Transverse colon (tissue), 4 donors: ENCODE data around the gene DMRTB1. TPM values are rescaled to one million over a fixed set of nuclear protein-coding genes. Genes with fewer than 3 reads are reported as not detected.

Experiments used
- DNase-seq: peaks from one replicate; pipeline ENCODE4 v3.0.0-alpha.2; 2019
- H3K27ac ChIP-seq, 4 donors: fragments of 200-600 bp; sonication (generic); 2 replicates each; pipeline ENCODE4 v1.5.1; 2016 to 2018; ENCODE audit warnings: inconsistent platforms in 4 of 4
- H3K27me3 ChIP-seq: fragments of 200-600 bp; sonication (generic); 2 replicates; pipeline ENCODE4 v1.5.1; 2017; ENCODE audit warnings: inconsistent platforms
- H3K36me3 ChIP-seq, 4 donors: fragments of 200-600 bp; sonication (generic); 2 replicates each; pipeline ENCODE4 v1.5.1; 2017 to 2019; ENCODE audit warnings: inconsistent platforms in 4 of 4
- H3K4me1 ChIP-seq, 4 donors: fragments of 200-600 bp; sonication (generic); 2 replicates each; pipeline ENCODE4 v1.5.1; 2017 to 2020; ENCODE audit warnings: inconsistent platforms in 4 of 4
- H3K4me3 ChIP-seq, 4 donors: fragments of 200-600 bp; sonication (generic); 1 replicate in 1 of 4; 2 replicates in 3 of 4; pipeline versions ENCODE4 v1.5.1 to v1.6.1; 2017 to 2019; ENCODE audit warnings: inconsistent platforms in 4 of 4
- H3K9me3 ChIP-seq, 2 donors: fragments of 200-600 bp; sonication (generic); 2 replicates each; pipeline ENCODE4 v1.5.1; 2017 to 2019; ENCODE audit warnings: inconsistent platforms in 2 of 2
- EP300 ChIP-seq: sonication (generic); formaldehyde crosslinking; IDR thresholded peaks from one replicate; pipeline ENCODE4 v1.6.1; 2017; ENCODE audit warnings: antibody characterized with exemption, low read depth
- POLR2A ChIP-seq: fragments of 450-650 bp; IDR thresholded peaks from one replicate; pipeline ENCODE4 v1.6.1; 2016; ENCODE audit warnings: antibody characterized with exemption, mild to moderate bottlenecking, moderate library complexity
- POLR2AphosphoS5 ChIP-seq, 3 donors: sonication (generic); formaldehyde crosslinking; IDR thresholded peaks; one replicate each; pipeline ENCODE4 v1.6.1; 2016; ENCODE audit warnings: antibody characterized with exemption in 3 of 3
- WGBS, 2 donors: methylation state at CpG; one replicate each; pipeline ENCODE4 v1.1.5; 2018; ENCODE audit warnings: low coverage in 1 of 2; 5-methylcytosine and 5-hydroxymethylcytosine counted together
- in situ Hi-C, 4 donors: fragments of 200-750 bp; cut with MboI; loops; one replicate each; pipeline versions ENCODE4 v1.15.0 to v1.15.1; 2017; ENCODE audit warnings: low sequenced_read_pairs in 3 of 4, low pct_ligation_motif_present in 1 of 4, low pct_unique_long_range_greater_than_20kb in 1 of 4
- intact Hi-C: fragments of 100-400 bp; cut with DNase I; formaldehyde crosslinking; loops from one replicate; pipeline ENCODE4 v1.15.1; 2023; ENCODE audit warnings: low total_unique reads
- total RNA-seq, 4 donors: library from RNA; depleted of rRNA; stranded (reverse); fragments of >200 nt; gene quantifications; one replicate each; pipeline ENCODE4 v1.1.0, GENCODE V29; 2016
- TF ChIP-seq, protein P1 (sequence below), 5 experiments: fragments of 200-600 bp in 3 of 5; fragments of 450-650 bp in 2 of 5; sonication (generic) in 3 of 5; IDR thresholded peaks; 1 replicate in 2 of 5; 2 replicates in 3 of 5; pipeline ENCODE4 v1.5.1; 2016 to 2017; ENCODE audit warnings: antibody characterized with exemption in 5 of 5, inconsistent platforms in 3 of 5, mild to moderate bottlenecking in 2 of 5, moderate library complexity in 1 of 5

DMRTB1 gene
- total RNA-seq, 4 donors from 2014 or later, result not detected

DNA sequence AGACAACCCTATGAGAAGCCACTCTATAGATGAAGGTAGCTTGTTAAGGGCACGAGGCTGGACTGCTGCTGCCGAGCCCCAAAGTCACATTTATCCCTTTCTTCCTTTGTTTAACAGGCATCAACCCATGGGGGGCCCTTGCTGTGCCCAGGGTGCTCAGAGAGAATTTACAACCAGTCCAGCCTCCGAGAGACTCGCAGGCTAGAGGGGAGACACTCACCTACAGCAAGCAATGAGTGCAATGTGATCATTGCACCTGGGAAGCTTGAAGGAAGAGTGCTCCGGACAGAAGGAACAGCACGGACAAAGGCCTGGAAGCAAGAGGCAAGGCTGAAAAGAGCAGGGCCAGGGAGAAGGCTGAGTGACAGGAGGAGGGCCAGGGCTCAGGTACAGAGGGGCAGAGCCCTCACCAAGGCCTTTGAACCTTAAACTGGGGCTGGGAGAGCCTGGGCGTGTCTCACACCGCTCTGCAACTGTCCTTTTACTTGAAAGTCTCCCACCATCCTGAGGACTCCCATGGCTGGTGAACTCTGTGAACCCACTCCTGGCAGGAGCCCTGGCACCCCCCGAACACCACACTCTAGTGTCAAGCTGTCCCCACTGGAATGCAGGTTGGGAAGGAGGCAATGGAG is 27.3 kb downstream of the DMRTB1 start:
- DNase-seq, result no peak
- H3K27ac ChIP-seq, result no peak overlapping the region
- in situ Hi-C loops, result loop anchor here (5.0 to 25.0 kb wide), 4 partner anchors 198 to 276 kb away; no protein-coding TSS in a partner anchor
- H3K4me3 ChIP-seq, result no peak overlapping the region
- intact Hi-C loops, result loop anchor here (5.0 kb wide), 1 partner anchor 106 kb away; no protein-coding TSS in a partner anchor
- no peaks in the 10 kb centered on the region for H3K36me3 ChIP-seq
- WGBS, 2 donors, result 72% methylated on average over 9 of the region's 9 CpGs; no CpG with 5 or more reads in 1 of the 2 donors
- no peak for TF ChIP-seq POLR2AphosphoS5 (IDR thresholded peaks at IDR 0.05)
- TF ChIP-seq POLR2A, result no peak
- TF ChIP-seq EP300, result no peak
- TF ChIP-seq, protein P1, sequence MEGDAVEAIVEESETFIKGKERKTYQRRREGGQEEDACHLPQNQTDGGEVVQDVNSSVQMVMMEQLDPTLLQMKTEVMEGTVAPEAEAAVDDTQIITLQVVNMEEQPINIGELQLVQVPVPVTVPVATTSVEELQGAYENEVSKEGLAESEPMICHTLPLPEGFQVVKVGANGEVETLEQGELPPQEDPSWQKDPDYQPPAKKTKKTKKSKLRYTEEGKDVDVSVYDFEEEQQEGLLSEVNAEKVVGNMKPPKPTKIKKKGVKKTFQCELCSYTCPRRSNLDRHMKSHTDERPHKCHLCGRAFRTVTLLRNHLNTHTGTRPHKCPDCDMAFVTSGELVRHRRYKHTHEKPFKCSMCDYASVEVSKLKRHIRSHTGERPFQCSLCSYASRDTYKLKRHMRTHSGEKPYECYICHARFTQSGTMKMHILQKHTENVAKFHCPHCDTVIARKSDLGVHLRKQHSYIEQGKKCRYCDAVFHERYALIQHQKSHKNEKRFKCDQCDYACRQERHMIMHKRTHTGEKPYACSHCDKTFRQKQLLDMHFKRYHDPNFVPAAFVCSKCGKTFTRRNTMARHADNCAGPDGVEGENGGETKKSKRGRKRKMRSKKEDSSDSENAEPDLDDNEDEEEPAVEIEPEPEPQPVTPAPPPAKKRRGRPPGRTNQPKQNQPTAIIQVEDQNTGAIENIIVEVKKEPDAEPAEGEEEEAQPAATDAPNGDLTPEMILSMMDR (IDR thresholded peaks at IDR 0.05), result no peak
- H3K9me3 ChIP-seq, result no peaks in the 10 kb centered on the region
- H3K4me1 ChIP-seq, result no peaks in the 10 kb centered on the region
- peaks cover 52% of the 10 kb centered on the region for H3K27me3 ChIP-seq

DNA sequence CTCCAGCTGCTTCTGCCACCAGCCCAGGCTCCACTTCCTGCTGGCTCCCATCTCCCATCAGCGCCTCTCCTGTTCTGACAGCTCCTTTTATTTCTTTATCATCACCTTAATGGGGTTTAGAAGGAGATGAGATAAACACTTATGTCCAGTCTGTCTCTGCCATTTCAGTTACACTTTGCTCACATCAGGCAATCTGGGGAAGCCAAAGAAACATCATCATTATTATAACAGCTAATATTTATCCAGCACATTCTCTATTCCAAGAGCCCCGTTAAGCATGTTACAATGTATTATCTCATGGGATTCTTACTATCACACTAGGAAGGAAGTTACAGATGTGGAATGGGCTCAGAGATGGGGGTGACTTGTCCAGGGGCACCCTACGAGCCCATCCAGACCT is 31.2 kb downstream of the DMRTB1 start:
- Histone ChIP-seq H3K4me3 (no peak overlapping the region), H3K27ac (no peak overlapping the region), H3K4me1 (no peaks in the 10 kb centered on the region), H3K36me3 (no peaks in the 10 kb centered on the region), H3K9me3 (no peaks in the 10 kb centered on the region), H3K27me3 (peaks cover 45% of the 10 kb centered on the region)
- WGBS, 2 donors, result 60% methylated on average over 3 of the region's 3 CpGs; no CpG with 5 or more reads in 1 of the 2 donors
- TF ChIP-seq, protein P1 (IDR thresholded peaks at IDR 0.05), result no peak
- no peak for TF ChIP-seq POLR2A
- no peak for TF ChIP-seq EP300
- TF ChIP-seq POLR2AphosphoS5 (IDR thresholded peaks at IDR 0.05), result no peak
- in situ Hi-C loops, result loop anchor here in 1 of 4 donors (25.0 kb wide), 1 partner anchor 272 kb away; no protein-coding TSS in a partner anchor
- no peak for DNase-seq
- intact Hi-C loops, result no loop called here

DNA sequence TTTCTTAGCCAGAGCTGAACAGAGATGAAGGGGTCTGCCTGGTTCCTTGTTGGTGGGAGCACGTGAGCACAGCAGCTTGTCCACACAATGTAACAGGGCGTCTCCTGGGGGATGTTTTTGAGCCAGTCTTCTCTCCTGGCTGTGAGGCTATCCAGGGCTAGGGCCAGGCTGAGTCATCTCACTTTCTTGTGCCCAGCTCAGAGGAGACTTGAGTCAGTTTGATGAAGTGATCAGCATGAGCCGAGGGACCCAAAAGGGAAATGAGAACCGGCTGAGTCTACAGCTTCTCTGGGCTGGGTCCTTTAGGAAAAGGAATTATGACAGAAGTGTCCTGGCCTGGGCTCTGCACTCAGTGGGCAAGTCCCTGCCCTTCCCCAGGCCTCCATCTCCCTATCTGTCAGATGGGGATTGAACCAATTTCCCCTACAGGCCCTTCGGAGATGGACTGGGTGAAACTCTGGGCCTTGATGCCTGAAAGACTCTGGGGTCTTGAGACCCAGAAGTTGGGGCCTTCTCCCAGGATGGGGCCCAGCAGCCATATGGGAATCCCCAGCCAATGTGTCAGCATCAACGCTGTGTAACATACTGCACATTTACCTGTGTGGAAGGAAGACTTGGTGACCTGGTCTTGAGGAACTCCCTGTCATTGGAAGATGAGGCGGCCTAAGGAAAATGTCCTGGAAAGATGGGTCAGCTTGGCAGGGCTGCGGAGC is 36.6 kb downstream of the DMRTB1 start:
- H3K4me3 ChIP-seq, result no peak overlapping the region
- H3K9me3 ChIP-seq, result no peaks in the 10 kb centered on the region
- TF ChIP-seq, protein P1 (IDR thresholded peaks at IDR 0.05), result no peak
- TF ChIP-seq POLR2AphosphoS5 (IDR thresholded peaks at IDR 0.05) (no peak), EP300 (no peak), POLR2A (no peak)
- no peak overlapping the region for H3K27ac ChIP-seq
- 80 to 83% methylated on average over 1 to 8 of the region's 8 CpGs for WGBS, 2 donors
- no peak for DNase-seq
- H3K27me3 ChIP-seq, result peaks cover 12% of the 10 kb centered on the region
- intact Hi-C loops (no loop called here), in situ Hi-C loops (loop anchor here in 1 of 4 donors (25.0 kb wide), 1 partner anchor 267 kb away; no protein-coding TSS in a partner anchor)
- H3K4me1 ChIP-seq, result peaks cover 0 to 4% (median 2%) of the 10 kb centered on the region in 4 donors
- no peaks in the 10 kb centered on the region for H3K36me3 ChIP-seq

DNA sequence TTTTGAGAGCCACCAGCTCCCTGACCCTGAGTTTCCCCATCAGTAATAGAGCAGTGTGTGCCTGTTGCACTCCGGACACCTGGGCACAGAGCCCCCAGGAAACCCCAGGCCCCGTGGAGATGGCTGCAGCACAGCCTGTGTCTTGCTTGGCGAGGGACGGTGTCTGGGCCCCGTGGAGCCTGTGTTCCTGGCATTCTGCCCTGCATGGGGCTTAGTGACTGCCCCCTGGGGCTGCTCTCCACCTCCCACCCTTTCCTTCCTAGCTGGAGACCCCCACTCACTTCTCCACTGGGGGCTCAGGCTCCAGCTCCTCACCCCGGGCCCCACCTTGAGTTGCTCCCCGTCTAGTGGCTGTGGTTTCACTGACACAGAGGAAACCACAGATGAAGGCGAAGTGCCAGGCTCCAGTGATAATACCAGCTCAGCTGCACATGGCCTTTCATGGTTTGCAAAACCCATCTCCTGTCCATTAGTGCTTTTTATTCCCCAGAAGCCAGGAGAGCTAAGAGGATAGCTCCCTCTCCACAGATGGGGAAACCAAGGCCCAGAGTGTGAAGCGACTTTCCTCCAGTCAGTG is 39.4 kb downstream of the DMRTB1 start:
- no peak for TF ChIP-seq EP300
- TF ChIP-seq, protein P1 (IDR thresholded peaks at IDR 0.05), result no peak
- TF ChIP-seq POLR2A, result no peak
- TF ChIP-seq POLR2AphosphoS5 (IDR thresholded peaks at IDR 0.05), result no peak
- H3K4me1 ChIP-seq, result peaks cover 0 to 6% (median 5%) of the 10 kb centered on the region in 4 donors
- no peaks in the 10 kb centered on the region for H3K36me3 ChIP-seq
- intact Hi-C loops, result no loop called here
- 59% methylated on average over 7 of the region's 9 CpGs; no CpG with 5 or more reads in 1 of the 2 donors for WGBS, 2 donors
- no peak overlapping the region for H3K27ac ChIP-seq
- DNase-seq, result no peak
- H3K9me3 ChIP-seq, result no peaks in the 10 kb centered on the region
- H3K27me3 ChIP-seq, result peaks cover 21% of the 10 kb centered on the region
- in situ Hi-C loops, result loop anchor here in 1 of 4 donors (25.0 kb wide), 1 partner anchor 264 kb away; no protein-coding TSS in a partner anchor
- H3K4me3 ChIP-seq, result no peak overlapping the region
